K562 (cell line): ENCODE data around the gene OGDH. TPM values are rescaled to one million over a fixed set of nuclear protein-coding genes. Genes with fewer than 3 reads are reported as not detected.
A peak's percentile ranks its signal among the peaks of the same experiment; 100 is the strongest.

ENCODE experiments used
- AFF1 ChIP-seq, 2 experiments: fragments of 450-650 bp; IDR thresholded peaks; 2 replicates each; pipeline ENCODE4 v1.6.1; 2018; ENCODE audit warnings: mild to moderate bottlenecking in 2 of 2, low read depth in 1 of 2; ENCODE audit not compliant: partially characterized antibody in 2 of 2
- ARID3A ChIP-seq: IDR thresholded peaks from 2 replicates; pipeline ENCODE4 v1.6.1; 2012; ENCODE audit warnings: low read depth, low read length, improper control_type of control experiment, borderline replicate concordance
- GMEB1 ChIP-seq: fragments of 250-450 bp; sonication (Bioruptor Pico); IDR thresholded peaks from 2 replicates; pipeline ENCODE4 v1.4.0; 2020; ENCODE audit warnings: mild to moderate bottlenecking
- HNRNPK ChIP-seq: fragments of 200-400 bp; formaldehyde crosslinking; IDR thresholded peaks from one replicate; pipeline ENCODE4 v1.6.1; 2018; ENCODE audit warnings: mild to moderate bottlenecking, low read depth, low read length; ENCODE audit not compliant: poor library complexity, severe bottlenecking
- JUN ChIP-seq, 2 experiments: sonication (generic) in 1 of 2; formaldehyde crosslinking in 1 of 2; IDR thresholded peaks; 2 replicates each; pipeline versions ENCODE4 v1.6.1 to v1.8.0; 2012 to 2022; ENCODE audit warnings: borderline replicate concordance in 2 of 2, mild to moderate bottlenecking in 2 of 2, improper control_type of control experiment in 1 of 2, low read depth in 1 of 2, low read length in 1 of 2, missing genetic modification reagents in 1 of 2
- PCBP1 ChIP-seq: fragments of 200-400 bp; formaldehyde crosslinking; IDR thresholded peaks from 2 replicates; pipeline ENCODE4 v1.6.1; 2018; ENCODE audit warnings: mild to moderate bottlenecking, low read depth, low read length; ENCODE audit not compliant: poor library complexity, severe bottlenecking
- PCBP2 ChIP-seq: fragments of 200-400 bp; formaldehyde crosslinking; IDR thresholded peaks from 2 replicates; pipeline ENCODE4 v1.6.1; 2018; ENCODE audit warnings: low read length, low read depth, mild to moderate bottlenecking, moderate library complexity; ENCODE audit not compliant: poor library complexity, severe bottlenecking
- PHTF2 ChIP-seq: fragments of 250-450 bp; sonication (Bioruptor Pico); IDR thresholded peaks from 2 replicates; pipeline ENCODE4 v1.5.0; 2021; ENCODE audit warnings: mild to moderate bottlenecking
- RBFOX2 ChIP-seq: fragments of 200-400 bp; formaldehyde crosslinking; IDR thresholded peaks from 2 replicates; pipeline ENCODE4 v1.6.1; 2017; ENCODE audit warnings: low read depth, mild to moderate bottlenecking, low read length, moderate library complexity
- RBM39 ChIP-seq: fragments of 200-400 bp; formaldehyde crosslinking; optimal IDR thresholded peaks from 2 replicates; pipeline ENCODE3; 2018; ENCODE audit warnings: low read depth, low read length
- SIRT6 ChIP-seq: IDR thresholded peaks from one replicate; pipeline ENCODE4 v1.6.1; 2012; ENCODE audit warnings: low read depth, mild to moderate bottlenecking, control low read depth, inconsistent platforms, low read length, moderate library complexity
- SRF ChIP-seq, 2 experiments: fragments of 250-450, 450-650 bp in 1 of 2; sonication (Bioruptor Pico) in 1 of 2; sonication (generic) in 1 of 2; formaldehyde crosslinking; IDR thresholded peaks; 2 replicates each; pipeline versions ENCODE4 v1.5.0 to v1.5.1; 2020 to 2022; ENCODE audit warnings: mild to moderate bottlenecking in 1 of 2, missing genetic modification reagents in 1 of 2
- TRIM28 ChIP-seq: fragments of 450-650 bp; IDR thresholded peaks from 2 replicates; pipeline ENCODE4 v1.6.1; 2017
- ZBTB5 ChIP-seq: fragments of 450-650 bp; IDR thresholded peaks from 2 replicates; pipeline ENCODE4 v1.6.1; 2017; ENCODE audit warnings: antibody characterized with exemption
- ZNF263 ChIP-seq: sonication (generic); formaldehyde crosslinking; IDR thresholded peaks from 2 replicates; pipeline ENCODE4 v1.8.0; 2022; ENCODE audit warnings: mild to moderate bottlenecking, missing genetic modification reagents, borderline replicate concordance
- ZNF717 ChIP-seq: fragments of 250-450 bp; sonication (Bioruptor Pico); IDR thresholded peaks from 2 replicates; pipeline ENCODE4 v1.5.0; 2021
- ZNF764 ChIP-seq: fragments of 250-450 bp; sonication (Bioruptor Pico); IDR thresholded peaks from 2 replicates; pipeline ENCODE4 v1.4.0; 2020; ENCODE audit warnings: low read depth, mild to moderate bottlenecking, moderate library complexity
- polyA plus RNA-seq, 8 experiments: library from polyadenylated mRNA; depleted of rRNA in 4 of 8; stranded (reverse) in 5 of 8; unstranded in 3 of 8; fragments of >200 nt; fragmentation: Nextera tagmentation in 2 of 8; fragmentation: Illumina TruSeq in 1 of 8; extraction: Ambion mirVana in 2 of 8; extraction: Trizol in 1 of 8; gene quantifications; 2 replicates each; pipeline versions ENCODE4 v1.2.1 to v1.2.3, GENCODE V29; 2011 to 2014; ENCODE audit warnings: inconsistent platforms in 1 of 8, missing spikeins in 1 of 8
- total RNA-seq, 7 experiments: library from RNA; depleted of rRNA in 6 of 7; stranded (reverse); fragments of >200 nt in 6 of 7; fragmentation: Illumina TruSeq in 2 of 7; extraction: Trizol in 2 of 7; gene quantifications; 2 replicates each; pipeline versions ENCODE4 v1.2.1 to v1.2.3, GENCODE V29; 2011 to 2021; ENCODE audit warnings: low replicate concordance in 1 of 7

OGDH gene
- total and polyA plus RNA-seq, 9 of the 15 experiments (the other 6 are each of a cell fraction or from before 2014, with no cell fraction given), result 3.1 to 80.3 (median 23.5) TPM

- TF ChIP-seq GMEB1 (CRISPR knock-in tag) (no peak), HNRNPK (peak; percentile 44), RBM39 (no peak), SIRT6 (no peak), ZNF764 (CRISPR knock-in tag) (no peak), ZBTB5 (no peak), PCBP2 (peak; percentile 25), JUN (IDR thresholded peaks at IDR 0.05; ENCODE audit: borderline replicate concordance, low read depth, low read length) (no peak), JUN (CRISPR knock-in tag; IDR thresholded peaks at IDR 0.05; ENCODE audit: borderline replicate concordance) (no peak), RBFOX2 (no peak), PCBP1 (peak; percentile 36), ZNF263 (CRISPR knock-in tag) (no peak), ZNF717 (no peak), AFF1 (IDR thresholded peaks at IDR 0.05; ENCODE audit: low read depth in 1 of 2, partially characterized antibody in 2 of 2) (no peak), TRIM28 (no peak), PHTF2 (no peak), SRF (CRISPR knock-in tag; IDR thresholded peaks at IDR 0.05) (no peak), ARID3A (no peak)
Observed at GRCh38 chr7:44733708-44734481, 127.5 kb downstream of the OGDH start (continued).
